IgD-negative memory B cell (primary cell): ENCODE data around the gene SUGT1. TPM values are rescaled to one million over a fixed set of nuclear protein-coding genes. Genes with fewer than 3 reads are reported as not detected.
A peak's percentile ranks its signal among the peaks of the same experiment; 100 is the strongest.
"Not testable (repeated sequence)": the region's sequence is repeated elsewhere in the genome, so short reads cannot be mapped to it uniquely, and the experiment has no call there.

Experiments used
- H3K27ac Mint-ChIP-seq, 3 donors: one replicate each; pipeline ENCODE4 v1.8.0; 2020 to 2022; ENCODE audit warnings: mild to moderate bottlenecking in 3 of 3, mixed read lengths in 3 of 3, moderate library complexity in 1 of 3
- H3K27me3 Mint-ChIP-seq: one replicate; pipeline ENCODE4 v1.8.0; 2021; ENCODE audit warnings: mixed read lengths
- H3K36me3 Mint-ChIP-seq: one replicate; pipeline ENCODE4 v1.8.0; 2020; ENCODE audit warnings: mild to moderate bottlenecking, mixed read lengths
- H3K4me1 Mint-ChIP-seq, 3 donors: one replicate each; pipeline ENCODE4 v1.8.0; 2020 to 2022; ENCODE audit warnings: mixed read lengths in 3 of 3, mild to moderate bottlenecking in 1 of 3
- H3K4me3 Mint-ChIP-seq, 4 donors: one replicate each; pipeline ENCODE4 v1.8.0; 2020 to 2022; ENCODE audit warnings: mild to moderate bottlenecking in 4 of 4, mixed read lengths in 4 of 4, moderate library complexity in 3 of 4
- H3K9me3 Mint-ChIP-seq, 3 donors: one replicate each; pipeline ENCODE4 v1.8.0; 2020 to 2021; ENCODE audit warnings: mixed read lengths in 3 of 3, mild to moderate bottlenecking in 1 of 3
- polyA plus RNA-seq: library from polyadenylated mRNA; unstranded; fragments of 300-500 nt; fragmentation: Illumina TruSeq; gene quantifications from one replicate; pipeline ENCODE4 v1.2.3, GENCODE V29; 2021

The SUGT1 gene
- 47.3 TPM for polyA plus RNA-seq

DNA sequence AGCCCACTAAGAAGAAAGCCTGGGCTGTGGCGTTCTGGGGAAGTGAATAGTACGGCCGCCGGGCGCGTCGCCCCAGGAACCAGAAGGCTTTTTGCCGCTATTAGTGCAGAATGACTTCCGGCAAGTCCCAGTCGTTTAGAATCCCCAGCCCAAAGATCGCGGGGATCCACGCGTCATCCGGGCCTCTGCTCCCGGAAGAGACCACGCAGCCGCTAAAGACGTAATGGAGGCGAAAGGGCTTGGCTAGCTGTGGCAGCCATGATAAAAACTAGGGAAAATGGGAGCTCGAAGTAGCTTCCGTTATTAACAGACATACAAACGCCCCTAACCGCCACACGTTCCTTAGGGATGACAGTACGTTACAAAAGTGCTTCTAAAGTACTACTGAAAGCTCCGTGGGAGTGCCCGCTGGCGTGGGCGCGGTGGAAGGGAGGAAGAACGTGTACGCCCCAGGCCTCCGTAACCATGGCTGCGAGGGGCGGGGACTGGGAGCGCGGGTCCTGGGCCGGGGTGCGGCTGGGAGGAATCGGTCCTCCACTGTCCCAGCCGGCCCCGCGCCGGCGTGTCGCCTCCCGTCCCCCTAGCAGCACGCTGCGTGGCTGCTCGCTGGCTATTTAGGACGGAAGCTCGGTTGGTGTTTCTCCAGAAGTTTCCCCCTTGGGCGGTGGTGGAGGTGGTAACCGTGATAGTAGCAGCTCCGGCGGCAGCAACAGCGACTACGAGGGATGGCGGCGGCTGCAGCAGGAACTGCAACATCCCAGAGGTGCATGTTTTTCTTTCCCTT is at the start of gene SUGT1:
SUGT1 (plus strand) TSS at position 641 of the 784 bp plus-strand sequence; CDS start at position 726, 85 bp downstream.
- H3K27ac Mint-ChIP-seq: no peak within 1 kb of the TSS
- H3K4me3 Mint-ChIP-seq: no peak within 1 kb of the TSS
- H3K9me3 Mint-ChIP-seq: no peaks in the 10 kb centered on the region
- H3K36me3 Mint-ChIP-seq: peaks cover 5% of the 10 kb centered on the region
- H3K27me3 Mint-ChIP-seq: no peaks in the 10 kb centered on the region
- peaks cover 10 to 16% (median 11%) of the 10 kb centered on the region in 3 donors for H3K4me1 Mint-ChIP-seq

DNA sequence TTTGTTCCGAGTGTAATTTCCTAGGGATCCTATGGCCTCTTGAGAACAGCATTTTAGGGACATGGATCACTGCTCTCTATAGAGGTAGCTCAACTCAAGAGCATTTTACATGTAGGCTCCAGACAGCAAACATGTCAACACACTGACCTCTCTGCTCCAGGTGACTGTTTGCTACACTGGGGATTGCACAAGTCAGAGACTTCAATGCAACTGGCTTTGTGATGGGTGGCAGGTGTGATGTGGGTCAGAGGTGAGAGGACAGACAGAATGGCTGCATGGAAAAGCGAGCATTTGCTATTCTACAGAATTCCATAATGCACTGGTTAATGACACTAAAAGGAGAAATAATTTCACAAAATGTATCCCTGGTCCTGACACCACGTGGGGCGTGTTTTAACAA is 49.3 kb upstream of the SUGT1 start:
- Mint-ChIP-seq H3K4me1 (peaks cover 2 to 11% (median 9%) of the 10 kb centered on the region in 3 donors), H3K27me3 (peaks cover 22% of the 10 kb centered on the region)
- not testable (repeated sequence) for H3K9me3 Mint-ChIP-seq, H3K4me3 Mint-ChIP-seq, H3K27ac Mint-ChIP-seq, H3K36me3 Mint-ChIP-seq

DNA sequence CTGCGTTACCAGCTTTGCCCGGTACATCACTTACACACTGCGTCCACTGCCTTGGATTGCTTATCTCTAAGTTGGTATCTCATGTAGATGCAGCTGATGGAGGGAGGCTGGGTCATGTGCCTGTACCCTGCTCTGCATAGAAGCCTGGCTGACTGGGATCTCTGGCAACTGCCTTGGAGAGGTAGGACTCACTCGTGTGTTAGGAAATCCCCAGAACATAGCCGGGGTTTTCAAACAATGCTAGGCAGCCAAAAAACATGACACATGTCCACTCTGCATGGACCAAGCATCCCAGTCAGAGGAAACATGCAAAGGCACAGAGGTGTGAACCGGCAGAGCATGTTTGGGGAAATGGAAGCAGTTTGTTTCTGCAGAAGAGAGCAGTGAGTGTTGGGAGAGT is 46.5 kb upstream of the SUGT1 start:
- H3K9me3 Mint-ChIP-seq, H3K27me3 Mint-ChIP-seq, H3K4me3 Mint-ChIP-seq, H3K36me3 Mint-ChIP-seq, H3K27ac Mint-ChIP-seq, H3K4me1 Mint-ChIP-seq: not testable (repeated sequence)

DNA sequence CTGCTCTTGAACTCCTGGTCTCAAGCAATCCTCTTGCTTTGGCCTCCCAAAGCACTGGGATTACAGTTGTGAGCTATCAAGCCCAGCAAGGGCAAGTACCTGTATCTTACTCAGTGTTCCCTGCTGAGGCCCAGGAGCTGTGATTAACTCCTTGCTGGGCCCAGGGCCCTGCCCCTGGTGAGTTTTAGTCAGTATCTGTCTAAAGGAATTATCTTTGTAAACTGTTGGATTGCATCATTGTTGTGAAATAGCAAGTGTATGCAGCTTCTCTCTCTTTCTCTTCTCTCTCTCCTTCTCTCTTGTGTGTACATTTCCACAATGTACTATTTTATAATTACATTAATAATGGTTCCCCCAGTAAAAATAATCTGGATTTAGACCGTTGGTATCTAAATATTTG is 45.8 kb upstream of the SUGT1 start:
- H3K27ac Mint-ChIP-seq, H3K36me3 Mint-ChIP-seq, H3K4me3 Mint-ChIP-seq, H3K9me3 Mint-ChIP-seq, H3K4me1 Mint-ChIP-seq, H3K27me3 Mint-ChIP-seq: not testable (repeated sequence)

DNA sequence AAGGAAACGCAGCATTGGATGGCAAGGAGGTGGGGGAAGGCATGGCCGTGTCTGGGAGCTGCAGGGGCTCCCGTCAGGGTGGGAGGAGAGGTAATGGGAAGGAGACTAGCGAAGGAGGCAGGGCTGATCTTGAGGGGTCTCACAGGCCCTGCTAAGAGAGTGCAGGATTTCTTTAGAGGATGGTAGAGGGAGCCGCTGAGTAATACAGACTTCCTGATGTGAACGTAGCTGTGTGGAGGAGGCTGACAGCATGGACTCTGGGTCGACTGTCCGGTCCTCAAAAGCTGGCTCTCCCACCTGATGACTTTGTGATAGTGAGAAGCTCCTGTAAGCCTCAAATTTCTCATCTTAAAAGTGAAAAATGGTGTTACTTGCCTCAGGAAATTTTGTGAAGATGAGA is 44.5 kb upstream of the SUGT1 start:
- not testable (repeated sequence) for H3K9me3 Mint-ChIP-seq, H3K27ac Mint-ChIP-seq, H3K27me3 Mint-ChIP-seq, H3K36me3 Mint-ChIP-seq, H3K4me1 Mint-ChIP-seq
- peak overlapping the region in 1 of 4 donors; percentile 3 for H3K4me3 Mint-ChIP-seq

DNA sequence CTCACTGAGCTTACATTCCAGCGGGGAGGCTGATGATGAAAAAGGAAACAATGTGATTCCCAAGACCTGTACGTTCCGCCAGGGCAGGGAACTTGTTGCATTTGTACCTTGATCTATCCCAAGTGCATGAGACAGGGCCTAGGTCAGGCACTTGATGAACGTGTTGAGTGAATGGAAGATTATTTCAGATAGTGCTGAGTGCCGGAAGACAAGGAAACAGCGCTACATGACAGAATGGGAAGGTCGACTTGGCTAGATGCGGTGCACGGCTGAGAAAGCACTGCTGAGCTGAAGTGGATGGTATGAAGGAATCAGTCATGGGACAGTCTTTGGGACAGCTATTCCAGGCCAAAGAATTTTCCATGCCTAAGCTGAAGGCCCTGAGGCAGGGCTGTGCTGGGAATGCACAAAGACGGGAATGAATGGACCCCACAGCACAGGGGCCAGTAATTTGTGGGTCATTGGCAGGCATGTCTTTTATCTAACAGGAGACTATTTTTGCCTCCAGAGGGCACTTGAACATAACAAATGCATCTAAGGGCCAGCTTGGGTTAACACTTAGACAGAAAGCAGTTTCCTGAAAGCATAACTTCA is 43.5 kb upstream of the SUGT1 start:
- not testable (repeated sequence) for H3K27me3 Mint-ChIP-seq, H3K36me3 Mint-ChIP-seq
- peak overlapping the region in 1 of 3 donors; percentile 48 for H3K27ac Mint-ChIP-seq

DNA sequence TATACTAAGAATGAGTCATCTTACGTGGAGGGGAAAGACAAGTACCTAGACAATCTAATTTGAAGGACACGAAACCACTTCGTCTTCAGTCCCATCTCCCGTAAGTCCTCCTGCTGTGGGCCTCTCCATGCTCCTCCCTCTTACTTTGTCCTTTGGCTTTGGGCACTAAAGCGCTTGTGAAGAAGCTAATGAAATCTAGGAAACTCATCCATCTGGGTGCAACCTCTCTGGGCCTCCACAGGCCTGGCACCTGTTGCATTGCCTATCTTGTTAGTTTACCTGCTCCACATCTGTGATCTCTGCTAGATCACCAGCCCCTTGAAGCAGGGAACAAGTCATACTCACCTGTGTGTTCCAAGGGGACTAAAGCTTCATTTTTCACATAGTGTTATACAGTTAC is 42.5 kb upstream of the SUGT1 start:
- not testable (repeated sequence) for H3K9me3 Mint-ChIP-seq, H3K4me3 Mint-ChIP-seq, H3K27me3 Mint-ChIP-seq, H3K36me3 Mint-ChIP-seq, H3K27ac Mint-ChIP-seq, H3K4me1 Mint-ChIP-seq

More for the DNA sequence above, 43.5 kb upstream of the SUGT1 start:
- H3K9me3 Mint-ChIP-seq, H3K4me3 Mint-ChIP-seq, H3K4me1 Mint-ChIP-seq: not testable (repeated sequence)

DNA sequence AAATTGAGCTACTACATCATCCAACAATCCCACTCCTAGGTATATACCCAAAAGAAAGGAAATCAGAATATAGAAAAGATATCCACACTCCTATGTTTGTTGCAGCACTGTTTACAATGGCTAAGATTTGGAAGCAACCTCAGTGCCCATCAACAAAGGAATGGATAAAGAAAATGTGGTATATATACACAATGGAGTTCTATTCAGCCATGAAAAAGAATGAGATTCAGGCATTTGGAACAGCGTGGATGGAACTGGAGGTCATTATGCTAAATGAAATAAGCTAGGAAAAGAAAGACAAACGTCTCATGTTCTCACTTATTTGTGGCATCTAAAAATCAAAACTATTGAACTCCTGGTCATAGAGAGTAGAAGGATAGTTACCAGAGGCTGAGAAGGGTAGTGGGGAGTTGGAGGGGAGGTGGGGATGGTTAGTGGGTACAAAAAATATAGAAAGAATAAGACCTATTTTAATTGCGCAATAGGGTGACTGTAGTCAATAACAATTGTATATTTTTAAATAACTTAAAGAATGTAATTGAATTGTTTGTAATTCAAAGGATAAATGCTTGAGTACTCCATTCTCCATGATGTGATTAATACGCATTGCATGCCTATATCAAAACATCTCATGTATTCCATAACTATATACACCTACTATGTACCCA is 37.4 kb upstream of the SUGT1 start:
- peak overlapping the region in 2 of 4 donors; percentile 65 to 90 for H3K4me3 Mint-ChIP-seq
- H3K36me3 Mint-ChIP-seq: no peaks in the 10 kb centered on the region
- no peaks in the 10 kb centered on the region for H3K27me3 Mint-ChIP-seq
- peak overlapping the region; percentile 19 to 86 (median 63) for H3K27ac Mint-ChIP-seq
- peaks cover 13 to 31% (median 20%) of the 10 kb centered on the region in 3 donors for H3K4me1 Mint-ChIP-seq
- no peaks in the 10 kb centered on the region for H3K9me3 Mint-ChIP-seq

DNA sequence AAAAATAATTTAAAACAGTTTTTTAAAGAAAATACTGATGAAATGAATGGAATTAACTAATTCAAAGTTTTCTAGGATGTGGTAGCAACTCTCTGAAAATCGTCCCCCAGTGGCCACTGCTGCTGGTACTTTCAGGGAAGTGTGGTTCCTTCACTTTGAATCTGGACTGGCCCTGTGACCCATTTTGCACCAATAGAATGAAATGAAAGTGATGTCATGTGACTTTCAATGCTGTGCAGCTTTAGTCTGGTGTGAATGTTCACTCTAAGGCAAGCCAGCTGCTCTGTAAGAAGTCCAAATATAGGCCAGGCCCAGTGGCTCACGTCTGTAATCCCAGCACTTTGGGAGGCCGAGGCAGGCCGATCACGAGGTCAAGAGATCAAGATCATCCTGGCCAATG is 36.8 kb upstream of the SUGT1 start:
- H3K27ac Mint-ChIP-seq: peak overlapping the region in 2 of 3 donors; percentile 80 to 96
- H3K36me3 Mint-ChIP-seq: no peaks in the 10 kb centered on the region
- peak overlapping the region; percentile 68 to 99 (median 96) for H3K4me3 Mint-ChIP-seq
- H3K4me1 Mint-ChIP-seq: peaks cover 16 to 33% (median 22%) of the 10 kb centered on the region in 3 donors
- no peaks in the 10 kb centered on the region for H3K27me3 Mint-ChIP-seq
- H3K9me3 Mint-ChIP-seq: no peaks in the 10 kb centered on the region

DNA sequence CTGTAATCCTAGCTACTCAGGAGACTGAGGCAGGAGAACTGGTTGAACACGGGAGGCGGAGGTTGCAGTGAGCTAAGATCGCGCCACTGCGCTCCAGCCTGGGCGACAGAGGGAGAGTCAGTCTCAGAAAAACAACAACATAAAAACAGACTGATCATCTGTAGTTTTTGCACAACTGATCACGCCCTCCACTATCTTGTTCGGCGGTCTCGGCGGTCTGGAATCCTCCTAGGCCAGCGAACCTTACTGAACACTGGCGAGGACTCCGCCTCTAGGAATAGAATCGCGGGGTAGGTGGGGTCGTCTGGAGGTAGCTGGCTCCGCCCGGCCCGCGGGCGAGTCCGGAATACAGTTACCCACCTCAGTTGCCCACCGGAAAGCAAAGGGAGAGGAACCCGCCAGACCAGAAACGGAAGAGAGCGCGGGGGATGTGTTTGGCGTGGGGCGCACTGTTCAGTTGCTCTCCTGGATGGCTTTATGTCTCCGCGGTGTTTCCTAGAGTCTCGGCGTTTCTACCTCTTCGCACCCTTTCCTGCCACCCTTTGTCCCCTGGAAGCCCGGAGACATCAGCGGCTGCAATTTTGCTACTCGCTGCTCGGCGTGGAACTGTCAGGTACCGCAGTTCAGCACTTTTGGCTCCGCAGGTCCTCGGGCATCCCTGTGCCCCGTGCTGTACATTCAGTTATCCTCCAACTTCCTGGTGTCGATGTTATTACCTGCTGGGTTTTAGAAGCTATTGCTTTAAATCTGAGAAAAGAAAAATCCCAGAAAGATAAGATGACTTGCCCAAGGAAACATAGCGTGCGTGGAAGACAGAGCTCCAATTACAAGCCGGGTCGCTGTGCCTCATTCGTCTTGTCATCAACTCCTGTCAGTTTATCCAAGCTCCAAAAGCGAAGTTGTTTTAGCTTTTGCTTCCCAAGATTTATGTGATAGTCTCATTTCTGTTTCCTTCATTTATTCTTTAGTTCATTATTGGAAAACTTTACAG is 35.3 kb upstream of the SUGT1 start:
- Mint-ChIP-seq H3K27me3 (no peaks in the 10 kb centered on the region), H3K27ac (peak overlapping the region; percentile 79 to 96 (median 94)), H3K4me1 (peaks cover 16 to 40% (median 28%) of the 10 kb centered on the region in 3 donors)

DNA sequence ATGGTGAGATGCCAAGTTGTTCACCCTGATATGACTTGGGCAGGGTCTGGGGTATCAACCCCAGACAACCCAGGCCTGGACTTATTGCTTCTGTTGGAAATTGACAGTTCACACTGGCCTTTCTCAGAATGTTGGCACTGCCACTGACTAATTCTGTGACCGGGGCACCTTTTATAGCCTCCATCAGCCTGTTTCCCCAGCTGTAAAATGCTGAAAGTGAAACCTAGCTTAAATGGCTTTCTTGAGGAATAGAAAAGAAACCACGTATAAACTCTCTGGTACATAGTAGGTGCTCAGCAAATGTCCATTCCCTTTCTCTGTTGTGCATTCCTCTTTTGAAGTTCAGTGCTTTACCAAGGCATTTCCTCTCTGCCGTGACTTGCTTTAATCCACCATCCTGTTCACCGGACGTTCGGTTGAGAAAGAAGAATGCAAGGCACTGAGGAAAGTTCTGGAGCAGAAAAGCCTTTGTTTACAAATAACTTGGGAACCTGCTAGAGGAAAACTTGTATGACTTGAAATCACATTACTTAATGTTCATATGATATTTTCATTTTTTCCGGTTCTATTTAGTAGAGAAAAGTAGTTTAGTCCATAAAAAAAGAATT is 21.4 kb upstream of the SUGT1 start:
- not testable (repeated sequence) for H3K9me3 Mint-ChIP-seq, H3K27ac Mint-ChIP-seq, H3K4me3 Mint-ChIP-seq, H3K4me1 Mint-ChIP-seq, H3K36me3 Mint-ChIP-seq, H3K27me3 Mint-ChIP-seq

More for the DNA sequence above, 35.3 kb upstream of the SUGT1 start:
- Mint-ChIP-seq H3K4me3 (peak overlapping the region; percentile 96 to 100 (median 98)), H3K9me3 (no peaks in the 10 kb centered on the region), H3K36me3 (no peaks in the 10 kb centered on the region)

DNA sequence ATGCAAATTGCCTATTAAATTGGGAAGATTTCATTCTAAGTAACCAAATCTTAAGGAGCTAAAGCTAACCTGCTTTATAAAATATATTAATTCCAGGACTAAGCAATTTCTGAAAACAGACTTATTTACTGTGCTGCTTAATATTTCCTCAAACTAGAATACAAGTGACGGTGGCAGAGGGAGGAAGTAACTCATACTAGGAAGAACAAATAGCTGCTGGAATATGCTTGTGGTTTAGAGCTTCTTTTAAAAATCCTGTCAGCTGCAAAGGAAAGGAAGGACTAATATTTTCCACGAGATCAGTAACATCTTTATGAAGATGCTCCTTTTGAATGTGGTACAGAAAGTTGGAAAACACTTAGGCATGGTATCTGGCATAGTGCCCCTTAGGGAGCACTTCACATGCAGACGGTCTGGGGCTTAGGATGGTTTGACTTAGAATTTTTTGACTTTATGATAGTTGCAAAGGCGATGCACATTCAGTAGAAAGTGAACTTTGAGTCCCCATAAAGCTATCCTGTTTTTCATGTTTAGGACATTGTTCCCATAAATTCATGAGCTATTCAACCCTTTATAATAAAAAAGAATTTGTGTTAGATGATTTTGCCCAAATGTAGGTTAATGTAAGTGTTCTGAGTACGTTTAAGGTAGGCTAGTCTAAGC is 13.8 kb upstream of the SUGT1 start:
- H3K4me3 Mint-ChIP-seq: no peak overlapping the region
- H3K4me1 Mint-ChIP-seq: peaks cover 8 to 11% (median 9%) of the 10 kb centered on the region in 3 donors
- no peaks in the 10 kb centered on the region for H3K27me3 Mint-ChIP-seq
- no peak overlapping the region for H3K27ac Mint-ChIP-seq
- no peaks in the 10 kb centered on the region for H3K36me3 Mint-ChIP-seq
- no peaks in the 10 kb centered on the region for H3K9me3 Mint-ChIP-seq

DNA sequence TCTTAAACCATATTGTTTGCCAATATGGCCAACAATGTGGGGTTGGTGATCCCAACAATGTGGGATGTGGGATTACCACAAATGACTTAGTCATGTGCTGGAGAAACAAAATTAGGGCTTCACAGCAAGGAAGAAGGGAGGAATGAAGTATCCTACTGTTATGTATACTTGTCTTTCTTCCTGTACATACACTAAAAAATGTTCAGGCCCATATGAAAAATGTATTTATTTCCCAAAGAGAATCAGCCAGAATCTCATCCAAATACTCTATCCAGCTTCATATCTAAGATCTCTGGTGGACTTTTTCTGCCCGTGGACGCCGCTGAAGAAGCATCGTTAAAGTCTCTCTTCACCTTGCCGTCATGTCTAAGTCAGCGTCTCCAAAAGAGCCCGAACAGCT is 10.5 kb upstream of the SUGT1 start, which contains the start of gene HNRNPA1L2:
HNRNPA1L2 (plus strand) TSS at position 301 of the 400 bp plus-strand sequence; CDS start at position 363, 62 bp downstream.
- H3K27me3 Mint-ChIP-seq: no peaks in the 10 kb centered on the region
- peaks cover 2% of the 10 kb centered on the region for H3K36me3 Mint-ChIP-seq
- H3K9me3 Mint-ChIP-seq: no peaks in the 10 kb centered on the region
- peaks cover 8 to 11% (median 9%) of the 10 kb centered on the region in 3 donors for H3K4me1 Mint-ChIP-seq
- H3K4me3 Mint-ChIP-seq: no peak within 1 kb of the TSS
- H3K27ac Mint-ChIP-seq: no peak within 1 kb of the TSS

DNA sequence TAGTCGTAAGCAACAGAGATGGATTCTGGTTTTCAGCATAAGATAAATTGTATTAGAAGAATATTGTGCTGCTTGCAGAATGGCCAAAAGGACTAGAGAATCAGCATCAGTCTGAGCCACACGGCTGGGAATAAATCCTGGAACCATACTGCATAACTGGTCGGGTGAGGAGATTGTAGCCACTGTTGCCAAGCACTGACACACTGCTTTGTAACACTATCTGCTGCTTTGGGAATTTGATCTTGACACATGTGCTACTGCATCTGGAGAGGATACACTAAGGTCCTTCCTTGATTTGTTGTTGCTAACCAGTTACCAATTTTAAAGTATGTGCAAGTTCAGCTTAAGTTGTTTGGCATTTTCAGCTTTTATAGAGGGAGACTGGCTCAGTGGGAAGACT is 8.5 kb upstream of the SUGT1 start:
- peaks cover 2% of the 10 kb centered on the region for H3K36me3 Mint-ChIP-seq
- H3K9me3 Mint-ChIP-seq: no peaks in the 10 kb centered on the region
- H3K27ac Mint-ChIP-seq: no peak overlapping the region
- H3K4me3 Mint-ChIP-seq: no peak overlapping the region
- H3K4me1 Mint-ChIP-seq: peaks cover 4 to 11% (median 8%) of the 10 kb centered on the region in 3 donors
- H3K27me3 Mint-ChIP-seq: no peaks in the 10 kb centered on the region
